Measurements from ENCODE around the gene OSM. TPM values are rescaled to one million over a fixed set of nuclear protein-coding genes. Genes with fewer than 3 reads are reported as not detected.

The OSM gene
- polyA plus RNA-seq, 1 of the 3 experiments (the other 2 are of a cell fraction): not detected

- TF ChIP-seq REST (IDR thresholded peaks at IDR 0.05; ENCODE audit: low read depth, low read length) (no peak), MEF2A (IDR thresholded peaks at IDR 0.05; ENCODE audit: borderline replicate concordance, low read depth) (no peak), YY1 (IDR thresholded peaks at IDR 0.05; ENCODE audit: low read depth) (no peak)
These were observed 18.7 kb downstream of the OSM start (continued) for GRCh38 chr22:30247974-30248373.

DNA sequence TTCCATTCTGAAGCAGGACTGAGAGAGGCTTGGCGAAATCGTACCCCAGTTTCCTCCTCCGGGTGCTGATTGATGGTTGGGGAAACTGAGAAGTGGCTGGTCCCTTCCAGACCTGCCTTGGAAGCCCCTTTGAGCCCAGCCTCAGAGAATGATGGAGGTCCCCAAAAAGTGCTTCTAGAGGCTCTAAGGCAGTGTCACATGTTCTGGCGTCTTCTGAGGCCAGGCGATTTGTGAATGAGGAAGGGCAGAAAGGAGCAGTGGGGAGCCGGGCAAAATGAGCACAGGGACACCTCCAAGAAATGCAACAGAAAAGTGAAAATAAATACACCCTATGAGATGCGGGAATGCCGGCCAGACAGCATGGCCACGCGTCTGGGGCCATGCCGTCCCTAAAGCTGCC is 19.1 kb downstream of the OSM start:
- CTCF ChIA-PET: no interaction called here
- H3K4me2 ChIP-seq: peak overlapping the region; percentile 96
- WGBS (ENCODE audit: low lambda C conversion rate): 89% methylated on average over 11 of the region's 11 CpGs
- H3K4me1 ChIP-seq (ENCODE audit: control insufficient read depth in 1 of 2, insufficient read depth in 2 of 2, low read depth in 1 of 2, low read length in 1 of 2): peaks cover 26 to 34% of the 10 kb centered on the region in 2 experiments
- POLR2A ChIA-PET: no interaction called here
- H3K9ac ChIP-seq: 0 out of 2 replicates have a peak overlapping the region, but pooled peaks have one; percentile 87
- H3F3A ChIP-seq (replicated peaks; ENCODE audit: insufficient read depth): peaks cover 14% of the 10 kb centered on the region
- H3K36me3 ChIP-seq (replicated peaks in 1 of 2; ENCODE audit: control insufficient read depth in 1 of 2, insufficient read depth in 2 of 2, low read length in 1 of 2): peaks cover 0 to 4% of the 10 kb centered on the region in 2 experiments
- no peak for DNase-seq
- no peak overlapping the region for H3K27ac ChIP-seq (ENCODE audit: low read depth in 2 of 2, low read length in 1 of 2)
- H3K27me3 ChIP-seq (ENCODE audit: insufficient read depth): no peaks in the 10 kb centered on the region
- H3K79me2 ChIP-seq (ENCODE audit: insufficient read depth): peaks cover 15% of the 10 kb centered on the region; the same call in 1 of the 2 replicates
- no peaks in the 10 kb centered on the region for H4K20me1 ChIP-seq (ENCODE audit: insufficient read depth)
- peak overlapping the region in 1 of 2 experiments; percentile 74; a peak in 1 of 4 replicates for H3K4me3 ChIP-seq (ENCODE audit: low read depth in 2 of 2, low read length in 1 of 2)
- no peaks in the 10 kb centered on the region for H3K9me2 ChIP-seq
- no peak overlapping the region for H2AFZ ChIP-seq (ENCODE audit: low read depth)
- no peaks in the 10 kb centered on the region for H3K9me3 ChIP-seq
- TF ChIP-seq, protein P1, sequence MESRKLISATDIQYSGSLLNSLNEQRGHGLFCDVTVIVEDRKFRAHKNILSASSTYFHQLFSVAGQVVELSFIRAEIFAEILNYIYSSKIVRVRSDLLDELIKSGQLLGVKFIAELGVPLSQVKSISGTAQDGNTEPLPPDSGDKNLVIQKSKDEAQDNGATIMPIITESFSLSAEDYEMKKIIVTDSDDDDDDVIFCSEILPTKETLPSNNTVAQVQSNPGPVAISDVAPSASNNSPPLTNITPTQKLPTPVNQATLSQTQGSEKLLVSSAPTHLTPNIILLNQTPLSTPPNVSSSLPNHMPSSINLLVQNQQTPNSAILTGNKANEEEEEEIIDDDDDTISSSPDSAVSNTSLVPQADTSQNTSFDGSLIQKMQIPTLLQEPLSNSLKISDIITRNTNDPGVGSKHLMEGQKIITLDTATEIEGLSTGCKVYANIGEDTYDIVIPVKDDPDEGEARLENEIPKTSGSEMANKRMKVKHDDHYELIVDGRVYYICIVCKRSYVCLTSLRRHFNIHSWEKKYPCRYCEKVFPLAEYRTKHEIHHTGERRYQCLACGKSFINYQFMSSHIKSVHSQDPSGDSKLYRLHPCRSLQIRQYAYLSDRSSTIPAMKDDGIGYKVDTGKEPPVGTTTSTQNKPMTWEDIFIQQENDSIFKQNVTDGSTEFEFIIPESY (IDR thresholded peaks at IDR 0.05; ENCODE audit: borderline replicate concordance, low read depth): no peak
- TF ChIP-seq SIN3A (IDR thresholded peaks at IDR 0.05; ENCODE audit: borderline replicate concordance, low read depth, low read length): no peak
- TF ChIP-seq EP300 (IDR thresholded peaks at IDR 0.05; ENCODE audit: borderline replicate concordance in 1 of 2, low read depth in 1 of 2, low read length in 1 of 2): no peak
- TF ChIP-seq, protein P2, sequence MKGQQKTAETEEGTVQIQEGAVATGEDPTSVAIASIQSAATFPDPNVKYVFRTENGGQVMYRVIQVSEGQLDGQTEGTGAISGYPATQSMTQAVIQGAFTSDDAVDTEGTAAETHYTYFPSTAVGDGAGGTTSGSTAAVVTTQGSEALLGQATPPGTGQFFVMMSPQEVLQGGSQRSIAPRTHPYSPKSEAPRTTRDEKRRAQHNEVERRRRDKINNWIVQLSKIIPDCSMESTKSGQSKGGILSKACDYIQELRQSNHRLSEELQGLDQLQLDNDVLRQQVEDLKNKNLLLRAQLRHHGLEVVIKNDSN (IDR thresholded peaks at IDR 0.05; ENCODE audit: borderline replicate concordance, low read depth): no peak
- TF ChIP-seq FOXM1 (IDR thresholded peaks at IDR 0.05; ENCODE audit: low read depth): no peak
- no peak for TF ChIP-seq REST (IDR thresholded peaks at IDR 0.05; ENCODE audit: low read depth, low read length)
- no peak for TF ChIP-seq FOSL2 (IDR thresholded peaks at IDR 0.05; ENCODE audit: borderline replicate concordance, low read depth)
- no peak for TF ChIP-seq NRF1 (IDR thresholded peaks at IDR 0.05; ENCODE audit: low read depth, low read length)
- TF ChIP-seq RXRA (IDR thresholded peaks at IDR 0.05; ENCODE audit: borderline replicate concordance, low read depth): no peak
- no peak for TF ChIP-seq PBX3 (IDR thresholded peaks at IDR 0.05)
- TF ChIP-seq TCF12 (IDR thresholded peaks at IDR 0.05): no peak
- TF ChIP-seq, protein P3, sequence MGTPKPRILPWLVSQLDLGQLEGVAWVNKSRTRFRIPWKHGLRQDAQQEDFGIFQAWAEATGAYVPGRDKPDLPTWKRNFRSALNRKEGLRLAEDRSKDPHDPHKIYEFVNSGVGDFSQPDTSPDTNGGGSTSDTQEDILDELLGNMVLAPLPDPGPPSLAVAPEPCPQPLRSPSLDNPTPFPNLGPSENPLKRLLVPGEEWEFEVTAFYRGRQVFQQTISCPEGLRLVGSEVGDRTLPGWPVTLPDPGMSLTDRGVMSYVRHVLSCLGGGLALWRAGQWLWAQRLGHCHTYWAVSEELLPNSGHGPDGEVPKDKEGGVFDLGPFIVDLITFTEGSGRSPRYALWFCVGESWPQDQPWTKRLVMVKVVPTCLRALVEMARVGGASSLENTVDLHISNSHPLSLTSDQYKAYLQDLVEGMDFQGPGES (IDR thresholded peaks at IDR 0.05; ENCODE audit: low read depth, low read length): no peak
- TF ChIP-seq TAF1 (IDR thresholded peaks at IDR 0.05; ENCODE audit: borderline replicate concordance, low read depth, low read length): no peak
- no peak for TF ChIP-seq MXI1 (IDR thresholded peaks at IDR 0.05; ENCODE audit: low read depth, low read length)
- TF ChIP-seq ELF1 (IDR thresholded peaks at IDR 0.05): no peak
- no peak for TF ChIP-seq FOXJ3 (CRISPR knock-in tag; IDR thresholded peaks at IDR 0.05)
- no peak for TF ChIP-seq NFIC (IDR thresholded peaks at IDR 0.05; ENCODE audit: borderline replicate concordance)

All from SK-N-SH (cell line).